Keratinocyte (primary cell): ENCODE data around the gene KRTAP3-3. TPM values are rescaled to one million over a fixed set of nuclear protein-coding genes. Genes with fewer than 3 reads are reported as not detected.

Experiments used
- DNase-seq: peaks from one replicate; pipeline ENCODE4 v3.0.0-alpha.2; 2011; ENCODE audit warnings: low read depth, missing footprints, low spot score
- FAIRE-seq: peaks from 2 replicates; lab custom pipeline; 2011; peaks lifted over from hg19 to GRCh38; lab: Jason Lieb, UNC
- H2AFZ ChIP-seq: 2 replicates; pipeline ENCODE4 v1.6.0; 2012; ENCODE audit warnings: low read length, control low read depth, inconsistent platforms; ENCODE audit not compliant: control insufficient read depth
- H3K27ac ChIP-seq: 2 replicates; pipeline ENCODE4 v1.5.1; 2011; ENCODE audit warnings: low read length; ENCODE audit not compliant: control insufficient read depth, insufficient read depth
- H3K27me3 ChIP-seq: 3 replicates; pipeline ENCODE4 v1.6.0; 2011; ENCODE audit warnings: low read length; ENCODE audit not compliant: control insufficient read depth, insufficient read depth; ENCODE audit errors: extremely low read depth
- H3K36me3 ChIP-seq, 2 experiments: 2 replicates in 1 of 2; 3 replicates in 1 of 2; pipeline ENCODE4 v1.5.1; 2011; ENCODE audit warnings: low read length in 2 of 2, mild to moderate bottlenecking in 1 of 2; ENCODE audit not compliant: control insufficient read depth in 2 of 2, insufficient read depth in 2 of 2; ENCODE audit errors: extremely low read depth in 1 of 2
- H3K4me1 ChIP-seq: 3 replicates; pipeline ENCODE4 v1.5.1; 2011; ENCODE audit warnings: low read length; ENCODE audit not compliant: control insufficient read depth, insufficient read depth; ENCODE audit errors: extremely low read depth
- H3K4me2 ChIP-seq: 3 replicates; pipeline ENCODE4 v1.6.0; 2011; ENCODE audit warnings: low read depth, low read length; ENCODE audit not compliant: control insufficient read depth, insufficient read depth; ENCODE audit errors: extremely low read depth
- H3K4me3 ChIP-seq, 3 experiments: fragments of 200-600 bp in 1 of 3; sonication (generic) in 1 of 3; 2 replicates in 2 of 3; 3 replicates in 1 of 3; pipeline ENCODE4 v1.5.1; 2011 to 2016; ENCODE audit warnings: low read length in 3 of 3, mild to moderate bottlenecking in 3 of 3, control low read depth in 2 of 3, inconsistent platforms in 1 of 3, low read depth in 1 of 3, mixed read lengths in 1 of 3, mixed run types in 1 of 3, moderate library complexity in 1 of 3; ENCODE audit not compliant: control insufficient read depth in 2 of 3, insufficient read depth in 2 of 3; ENCODE audit errors: extremely low read depth in 1 of 3
- H3K79me2 ChIP-seq: 2 replicates; pipeline ENCODE4 v1.6.0; 2012; ENCODE audit warnings: low read length; ENCODE audit not compliant: control insufficient read depth, insufficient read depth
- H3K9ac ChIP-seq: 3 replicates; pipeline ENCODE4 v1.6.0; 2011; ENCODE audit warnings: low read length; ENCODE audit not compliant: control insufficient read depth, insufficient read depth; ENCODE audit errors: extremely low read depth
- H3K9me1 ChIP-seq: 3 replicates; pipeline ENCODE4 v1.6.0; 2011; ENCODE audit warnings: low read length; ENCODE audit not compliant: control insufficient read depth, insufficient read depth; ENCODE audit errors: extremely low read depth
- H3K9me3 ChIP-seq: 2 replicates; pipeline ENCODE4 v1.5.1; 2012; ENCODE audit warnings: low read depth, low read length; ENCODE audit not compliant: control insufficient read depth
- H4K20me1 ChIP-seq: 3 replicates; pipeline ENCODE4 v1.6.0; 2011; ENCODE audit warnings: low read length; ENCODE audit not compliant: control insufficient read depth, insufficient read depth; ENCODE audit errors: extremely low read depth
- CTCF ChIP-seq, 3 experiments: IDR thresholded peaks in 1 of 3; conservative IDR thresholded peaks in 1 of 3; optimal IDR thresholded peaks in 1 of 3; 2 replicates in 2 of 3; 3 replicates in 1 of 3; pipeline versions ENCODE3 to v1.5.1; 2011; ENCODE audit warnings: low read length in 3 of 3, mild to moderate bottlenecking in 3 of 3, moderate library complexity in 2 of 3, control low read depth in 1 of 3, inconsistent platforms in 1 of 3; ENCODE audit not compliant: insufficient read depth in 2 of 3; ENCODE audit errors: extremely low read depth in 1 of 3
- EZH2 ChIP-seq: IDR thresholded peaks from one replicate; pipeline ENCODE4 v1.6.1; 2012; ENCODE audit warnings: inconsistent platforms, mild to moderate bottlenecking, low read length, moderate library complexity
- dilution Hi-C: fragments of 300-500 bp; cut with MboI; formaldehyde crosslinking; loops from one replicate; pipeline ENCODE4 v1.7.0; 2020; ENCODE audit warnings: low sequenced_read_pairs; ENCODE audit not compliant: extremely low pct_ligation_motif_present
- polyA plus RNA-seq, 5 experiments: library from polyadenylated mRNA; depleted of rRNA in 3 of 5; stranded (reverse) in 3 of 5; stranded (forward) in 1 of 5; unstranded in 1 of 5; fragments of >200 nt; gene quantifications; 1 replicate in 1 of 5; 2 replicates in 3 of 5; 3 replicates in 1 of 5; pipeline versions ENCODE4 v1.2.1 to v1.2.3, GENCODE V29; 2011 to 2012; ENCODE audit warnings: missing spikeins in 2 of 5, low read depth in 1 of 5, low replicate concordance in 1 of 5

Gene KRTAP3-3
- polyA plus RNA-seq, 1 donor (not counting 4 experiments of a cell fraction or from before 2014, with no cell fraction given), result not detected

- H3K9ac ChIP-seq, result no peak overlapping the region
- no peak for TF ChIP-seq CTCF (optimal IDR thresholded peaks at IDR 0.05 in 1 of 3, IDR thresholded peaks at IDR 0.05 in 1 of 3, conservative IDR thresholded peaks at IDR 0.05 in 1 of 3; ENCODE audit: extremely low read depth in 1 of 3, insufficient read depth in 2 of 3, low read length in 3 of 3)
- no peak for TF ChIP-seq EZH2
- DNase-seq, result no peak
- no peaks in the 10 kb centered on the region for H4K20me1 ChIP-seq
- no peak overlapping the region for H3K4me3 ChIP-seq
- no peaks in the 10 kb centered on the region for H3K9me3 ChIP-seq
- no peaks in the 10 kb centered on the region for H3K4me1 ChIP-seq
- no peaks in the 10 kb centered on the region for H3K9me1 ChIP-seq
- no peak overlapping the region for H2AFZ ChIP-seq
- H3K36me3 ChIP-seq, result no peaks in the 10 kb centered on the region
- FAIRE-seq, result no peak
- H3K27me3 ChIP-seq, result no peaks in the 10 kb centered on the region
- H3K4me2 ChIP-seq, result no peak overlapping the region
- no peak overlapping the region for H3K27ac ChIP-seq
- dilution Hi-C loops, result no loop called here
- no peaks in the 10 kb centered on the region for H3K79me2 ChIP-seq
These were observed 22.7 kb upstream of the KRTAP3-3 start for GRCh38 chr17:41016578-41017215.

GRCh38 chr17:41015454-41015853 lies 21.5 kb upstream of the KRTAP3-3 start:
- Histone ChIP-seq H2AFZ (no peak overlapping the region), H3K27me3 (no peaks in the 10 kb centered on the region), H3K4me3 (no peak overlapping the region), H3K27ac (no peak overlapping the region), H4K20me1 (no peaks in the 10 kb centered on the region), H3K9ac (no peak overlapping the region), H3K4me1 (no peaks in the 10 kb centered on the region), H3K9me1 (no peaks in the 10 kb centered on the region), H3K79me2 (no peaks in the 10 kb centered on the region), H3K36me3 (no peaks in the 10 kb centered on the region), H3K4me2 (no peak overlapping the region), H3K9me3 (no peaks in the 10 kb centered on the region)
- no peak for DNase-seq
- dilution Hi-C loops, result no loop called here
- FAIRE-seq, result no peak
- TF ChIP-seq EZH2 (no peak), CTCF (optimal IDR thresholded peaks at IDR 0.05 in 1 of 3, IDR thresholded peaks at IDR 0.05 in 1 of 3, conservative IDR thresholded peaks at IDR 0.05 in 1 of 3; ENCODE audit: extremely low read depth in 1 of 3, insufficient read depth in 2 of 3, low read length in 3 of 3) (no peak)
